ENCODE data around the gene TBCK.
A peak's percentile ranks its signal among the peaks of the same experiment; 100 is the strongest.

GRCh38 chr4:106238820-106239420 is 77.1 kb downstream of the TBCK start:
- TF ChIP-seq CTCF (IDR thresholded peaks at IDR 0.05) (peak; percentile 23 to 60 (median 35)), POLR2A (IDR thresholded peaks at IDR 0.05; ENCODE audit: low read depth) (no peak)
